Activated CD4-positive, CD25-positive, alpha-beta regulatory T cell (primary cell): ENCODE results near the gene ENOX1.
"Not testable (repeated sequence)": the region's sequence is repeated elsewhere in the genome, so short reads cannot be mapped to it uniquely, and the experiment has no call there.

ENCODE experiments used
- DNase-seq, 4 experiments: peaks; one replicate each; lab custom pipeline; 2025; lab: John Stamatoyannopoulos, UW

Gene ENOX1

GRCh38 chr13:43786766-43787517, at the start of gene ENOX1:
Gene ENOX1 (minus strand): TSS chr13:43786972.
- DNase-seq = no peak

DNA sequence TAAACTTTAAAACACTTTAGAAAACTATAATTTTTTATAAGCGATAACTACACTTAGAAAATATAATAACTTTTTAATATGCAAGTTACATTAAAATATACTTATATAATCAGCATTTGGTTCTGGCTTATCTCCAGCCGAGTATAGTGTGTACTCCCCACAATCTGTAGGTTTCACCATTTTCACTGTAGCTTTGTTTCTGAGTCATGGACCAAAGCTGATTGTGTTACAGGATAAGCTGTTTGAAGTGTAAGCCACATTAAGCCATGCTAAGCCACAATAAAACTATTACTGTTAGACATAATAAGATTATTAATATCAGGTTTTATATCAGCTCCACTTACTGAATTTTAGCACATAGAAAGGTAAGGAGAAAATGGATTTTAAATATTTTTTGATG, 48.9 kb upstream of the ENOX1 start:
- no peak for DNase-seq

GRCh38 chr13:43831088-43831487, 44.3 kb upstream of the ENOX1 start:
- DNase-seq = no peak

GRCh38 chr13:43830497-43830881, 43.7 kb upstream of the ENOX1 start:
- DNase-seq = no peak

GRCh38 chr13:43824656-43825055, 37.9 kb upstream of the ENOX1 start:
- DNase-seq = not testable (repeated sequence)

DNA sequence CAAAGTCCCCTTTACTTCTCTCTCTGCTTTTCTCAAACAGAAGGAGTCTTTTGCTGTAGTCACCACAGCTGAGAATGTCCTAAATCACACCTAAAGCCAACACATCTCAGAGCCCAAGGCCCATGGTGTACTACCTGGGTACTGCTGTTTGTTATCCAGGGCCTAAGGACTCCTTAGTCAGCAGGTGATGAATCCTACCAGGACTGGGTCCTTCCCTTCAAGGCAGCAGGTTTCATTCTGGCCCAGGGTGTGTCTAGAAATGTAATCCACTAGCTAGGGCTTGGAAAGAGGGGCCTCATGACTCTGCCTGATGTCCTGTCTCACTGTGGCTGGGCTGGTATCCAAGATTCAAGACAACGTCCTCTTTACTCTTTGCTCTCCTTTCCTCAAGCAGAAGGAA, 36.2 kb upstream of the ENOX1 start:
- no peak for DNase-seq

- DNase-seq = no peak
Observed at GRCh38 chr13:43816401-43816889, 29.7 kb upstream of the ENOX1 start.

- no peak for DNase-seq
Observed at GRCh38 chr13:43815204-43815603, 28.4 kb upstream of the ENOX1 start.

DNA sequence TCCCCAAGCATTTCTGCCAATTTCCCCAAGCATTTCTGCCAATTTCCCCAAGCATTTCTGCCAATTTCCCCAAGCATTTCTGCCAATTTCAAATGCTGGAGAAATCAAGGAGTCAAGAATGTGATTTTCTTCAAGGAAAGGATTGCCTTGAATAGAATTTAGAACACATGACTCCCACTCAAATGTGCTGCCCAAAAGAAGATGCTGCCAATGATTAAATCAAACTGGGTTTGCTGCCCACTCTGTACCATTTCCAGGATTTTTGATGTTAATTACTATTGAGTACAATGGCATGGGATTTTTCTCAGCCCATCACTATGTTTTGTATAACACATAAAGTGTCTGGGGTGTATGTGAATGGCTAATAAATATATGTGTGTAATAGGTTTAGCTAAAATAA, 21.9 kb upstream of the ENOX1 start:
- DNase-seq = no peak

- DNase-seq = no peak
Observed at GRCh38 chr13:43805681-43806128, 18.9 kb upstream of the ENOX1 start.

- no peak for DNase-seq
Observed at GRCh38 chr13:43805071-43805468, 18.3 kb upstream of the ENOX1 start.

GRCh38 chr13:43804461-43805070, 17.8 kb upstream of the ENOX1 start:
- no peak for DNase-seq

- DNase-seq = no peak
Observed at GRCh38 chr13:43802511-43802910, 15.7 kb upstream of the ENOX1 start.

DNA sequence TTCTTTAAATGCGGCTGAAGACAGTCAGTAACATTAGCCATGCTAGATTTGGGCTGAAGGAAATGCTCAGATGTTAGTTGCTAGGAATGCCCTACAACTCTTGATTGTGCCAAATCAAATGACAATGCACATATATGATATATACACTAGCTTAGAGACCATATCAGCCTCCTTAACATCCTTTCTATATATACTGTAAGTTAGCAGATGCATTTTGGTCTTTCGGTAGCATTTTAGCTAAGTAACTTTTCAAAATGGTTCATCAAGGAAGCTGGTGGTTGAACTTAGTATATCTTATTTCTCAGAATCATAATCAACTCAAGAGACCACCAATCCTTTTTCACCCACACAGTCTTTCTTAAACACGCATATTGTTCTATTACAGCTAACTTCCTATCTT, 14.1 kb upstream of the ENOX1 start:
- DNase-seq = no peak

DNA sequence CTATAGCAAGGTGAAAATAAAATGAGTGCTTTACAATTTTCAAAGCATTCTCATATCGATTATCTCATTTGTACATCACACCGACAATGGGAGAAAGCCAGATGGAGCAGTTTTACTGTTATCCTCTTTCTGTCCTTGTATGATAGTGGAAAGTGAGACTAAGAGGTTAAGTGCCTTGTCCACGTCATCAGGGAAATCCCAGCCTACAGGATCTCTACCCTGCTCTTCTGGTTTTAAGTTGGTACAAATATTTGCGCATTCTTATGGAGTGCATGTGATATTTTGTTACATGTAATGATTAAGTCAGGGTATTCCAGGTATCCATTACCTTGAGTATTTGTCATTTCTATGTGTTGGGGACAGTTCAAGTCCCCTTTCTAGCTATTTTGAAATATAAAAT, 12.4 kb upstream of the ENOX1 start:
- DNase-seq = no peak

- no peak for DNase-seq
Observed at GRCh38 chr13:43797869-43798268, 11.1 kb upstream of the ENOX1 start.

GRCh38 chr13:43797159-43797558, 10.4 kb upstream of the ENOX1 start:
- no peak for DNase-seq

GRCh38 chr13:43794416-43794815, 7.6 kb upstream of the ENOX1 start:
- no peak for DNase-seq

DNA sequence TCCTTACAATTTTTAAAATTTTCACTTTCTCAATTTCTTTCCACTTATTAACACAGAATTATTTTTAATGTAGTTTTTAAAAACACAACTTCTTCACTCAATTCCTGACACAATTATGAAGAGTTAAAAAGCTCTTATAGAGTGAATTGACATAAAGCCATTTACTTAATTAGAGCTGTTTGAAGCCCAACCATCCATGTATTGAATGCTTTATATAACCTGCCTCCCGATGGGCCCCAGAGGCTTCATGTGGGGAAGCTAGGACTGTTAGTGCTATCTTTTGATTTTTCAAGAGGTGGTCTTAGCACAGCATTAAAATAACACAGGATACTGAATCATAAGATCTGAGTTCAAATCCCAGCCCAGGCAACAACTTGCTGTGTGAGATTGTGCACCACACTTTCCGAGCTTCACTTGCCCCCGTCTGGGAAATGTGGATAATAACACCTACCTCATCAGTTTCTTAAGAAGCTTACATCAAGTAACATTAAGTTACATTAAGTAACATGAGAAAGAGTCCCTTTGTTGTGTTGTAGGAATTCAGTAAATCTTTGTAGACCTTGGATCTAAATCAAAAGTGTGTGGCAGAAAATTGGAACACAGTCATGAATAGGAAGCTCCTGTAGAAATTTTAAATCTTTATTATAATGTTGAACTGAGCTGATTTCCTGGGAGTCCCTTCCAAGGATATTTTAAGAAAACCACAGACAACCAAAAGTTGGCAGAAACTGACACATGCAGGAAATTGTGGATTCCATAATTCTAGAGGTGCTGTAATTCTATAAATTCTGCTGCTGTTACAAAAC, 5.5 kb upstream of the ENOX1 start:
- DNase-seq = no peak

- no peak for DNase-seq
Observed at GRCh38 chr13:43787997-43788396, 1.2 kb upstream of the ENOX1 start.

DNA sequence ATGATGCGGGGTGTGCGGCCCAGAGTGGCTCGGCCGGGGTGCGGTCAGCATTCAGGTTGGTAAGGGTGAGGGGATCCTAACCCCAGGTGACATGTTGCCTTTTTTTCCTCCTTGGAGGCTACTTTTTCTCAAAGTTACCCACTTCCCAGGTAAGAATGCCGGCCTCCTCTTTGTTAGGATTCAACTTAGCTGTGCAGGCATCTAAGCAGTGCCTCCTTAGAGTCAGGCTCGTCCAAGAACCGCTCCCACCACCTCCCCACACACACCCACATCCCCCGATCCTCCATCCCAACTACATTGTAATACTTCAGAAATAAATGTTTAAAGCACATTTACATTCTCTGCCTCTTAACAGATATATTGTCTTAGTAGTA, 733 bp upstream of the ENOX1 start:
- DNase-seq = no peak

- DNase-seq = no peak
Observed at GRCh38 chr13:43786472-43786765, 353 bp downstream of the ENOX1 start.
